ENCODE measurements around the gene COL2A1. TPM values are rescaled to one million over a fixed set of nuclear protein-coding genes. Genes with fewer than 3 reads are reported as not detected.

COL2A1 gene
- total RNA-seq, 1 donor from 2014 or later: 69.1 TPM

DNA sequence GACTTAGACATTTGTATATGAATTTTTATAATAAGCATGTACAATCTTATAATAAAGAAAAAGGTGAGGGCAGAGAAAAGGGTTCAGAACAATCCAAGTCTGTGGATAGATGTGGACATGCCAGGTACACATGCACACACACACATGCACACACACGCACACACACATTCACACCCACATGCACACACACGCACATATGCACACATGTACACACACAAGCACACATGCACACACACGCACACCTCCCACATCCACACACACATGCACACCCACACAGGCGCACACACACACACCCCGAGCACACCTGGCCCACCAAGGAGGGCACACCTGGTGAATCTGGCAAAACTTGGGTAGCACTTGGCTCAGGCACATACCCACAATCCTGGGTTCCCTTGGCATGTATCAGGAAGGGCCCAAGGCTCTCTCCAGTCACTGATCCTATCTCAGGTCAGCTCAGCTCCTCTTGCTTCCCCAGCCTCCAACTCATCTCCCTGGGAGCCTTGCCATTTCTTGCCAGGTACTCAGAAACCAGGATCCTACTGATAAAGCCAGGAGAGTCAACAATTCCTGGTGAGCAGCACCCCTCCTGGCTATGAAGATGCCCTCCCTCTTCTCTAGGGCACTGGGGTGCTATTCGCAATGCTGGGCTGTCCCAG is 59.5 kb downstream of the COL2A1 start:
- Histone ChIP-seq H3K4me2 (no peak overlapping the region), H3K79me2 (ENCODE audit: low read depth) (no peaks in the 10 kb centered on the region), H3K9ac (no peak overlapping the region), H2AFZ (replicated peaks) (no peak overlapping the region), H3K4me3 (no peak overlapping the region), H3K27ac (no peak overlapping the region), H3K9me3 (ENCODE audit: low read depth) (no peaks in the 10 kb centered on the region), H3K27me3 (peaks cover 8% of the 10 kb centered on the region), H3F3A (ENCODE audit: low read depth) (no peaks in the 10 kb centered on the region), H4K20me1 (ENCODE audit: low read depth) (no peaks in the 10 kb centered on the region), H3K36me3 (no peaks in the 10 kb centered on the region), H3K4me1 (peaks cover 9% of the 10 kb centered on the region)
- TF ChIP-seq EZH2phosphoT487 (IDR thresholded peaks at IDR 0.05) (no peak), EZH2 (IDR thresholded peaks at IDR 0.05) (no peak)
- TF ChIP-seq, protein P1, sequence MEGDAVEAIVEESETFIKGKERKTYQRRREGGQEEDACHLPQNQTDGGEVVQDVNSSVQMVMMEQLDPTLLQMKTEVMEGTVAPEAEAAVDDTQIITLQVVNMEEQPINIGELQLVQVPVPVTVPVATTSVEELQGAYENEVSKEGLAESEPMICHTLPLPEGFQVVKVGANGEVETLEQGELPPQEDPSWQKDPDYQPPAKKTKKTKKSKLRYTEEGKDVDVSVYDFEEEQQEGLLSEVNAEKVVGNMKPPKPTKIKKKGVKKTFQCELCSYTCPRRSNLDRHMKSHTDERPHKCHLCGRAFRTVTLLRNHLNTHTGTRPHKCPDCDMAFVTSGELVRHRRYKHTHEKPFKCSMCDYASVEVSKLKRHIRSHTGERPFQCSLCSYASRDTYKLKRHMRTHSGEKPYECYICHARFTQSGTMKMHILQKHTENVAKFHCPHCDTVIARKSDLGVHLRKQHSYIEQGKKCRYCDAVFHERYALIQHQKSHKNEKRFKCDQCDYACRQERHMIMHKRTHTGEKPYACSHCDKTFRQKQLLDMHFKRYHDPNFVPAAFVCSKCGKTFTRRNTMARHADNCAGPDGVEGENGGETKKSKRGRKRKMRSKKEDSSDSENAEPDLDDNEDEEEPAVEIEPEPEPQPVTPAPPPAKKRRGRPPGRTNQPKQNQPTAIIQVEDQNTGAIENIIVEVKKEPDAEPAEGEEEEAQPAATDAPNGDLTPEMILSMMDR (IDR thresholded peaks at IDR 0.05): no peak
- DNase-seq (ENCODE audit: low spot score): no peak
- Mint-ChIP-seq H3K27ac (no peak overlapping the region), H3K4me1 (peaks cover 22% of the 10 kb centered on the region), H3K9me3 (no peaks in the 10 kb centered on the region), H3K36me3 (no peaks in the 10 kb centered on the region), H3K27me3 (ENCODE audit: insufficient read depth, low read depth) (peaks cover 5% of the 10 kb centered on the region), H3K4me3 (no peak overlapping the region)

DNA sequence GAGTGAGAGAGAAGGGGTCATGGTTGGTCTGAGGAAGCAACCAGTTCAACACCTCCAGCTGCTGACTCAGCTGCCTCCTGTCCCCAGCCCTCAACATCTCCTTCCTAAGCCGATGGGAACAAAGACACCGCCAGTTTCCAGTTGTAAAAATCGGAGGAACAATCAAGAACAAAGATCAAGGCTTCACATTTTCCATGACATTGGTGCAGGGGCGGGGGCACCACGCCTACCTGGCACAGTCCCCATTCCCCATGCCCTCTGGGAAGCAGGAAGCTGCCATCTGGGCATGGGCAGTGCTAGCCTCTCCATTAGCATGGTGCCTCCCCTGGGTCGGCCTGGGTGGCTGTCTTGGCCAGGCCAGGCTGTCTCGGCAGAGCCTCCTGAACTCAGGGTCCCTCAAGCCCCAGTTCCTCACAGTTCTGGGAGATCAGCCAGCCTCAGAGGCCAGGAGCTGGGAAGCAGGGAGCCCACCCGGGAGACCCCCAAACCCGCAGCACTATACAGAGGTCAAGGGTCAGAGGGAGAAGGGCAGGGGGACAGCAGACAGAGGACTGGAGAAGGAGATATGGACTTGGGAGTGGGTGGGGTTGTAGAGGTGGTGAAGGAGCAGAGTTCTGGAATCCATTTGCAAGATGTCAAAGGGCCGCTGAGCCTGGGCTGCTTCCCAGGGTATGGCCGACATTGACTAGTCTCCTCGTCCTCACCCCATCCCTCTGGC is 60.5 kb downstream of the COL2A1 start:
- H3K4me3 Mint-ChIP-seq: peak overlapping the region; percentile 24
- Histone ChIP-seq H3K9ac (no peak overlapping the region), H2AFZ (replicated peaks) (no peak overlapping the region), H3K4me3 (no peak overlapping the region), H3K79me2 (ENCODE audit: low read depth) (no peaks in the 10 kb centered on the region), H4K20me1 (ENCODE audit: low read depth) (no peaks in the 10 kb centered on the region), H3K36me3 (no peaks in the 10 kb centered on the region), H3K4me2 (no peak overlapping the region), H3K27me3 (peaks cover 8% of the 10 kb centered on the region), H3K4me1 (peaks cover 9% of the 10 kb centered on the region), H3K27ac (no peak overlapping the region), H3F3A (ENCODE audit: low read depth) (no peaks in the 10 kb centered on the region), H3K9me3 (ENCODE audit: low read depth) (no peaks in the 10 kb centered on the region)
- peaks cover 19% of the 10 kb centered on the region for H3K4me1 Mint-ChIP-seq
- H3K27ac Mint-ChIP-seq: peak overlapping the region; percentile 43
- no peak for DNase-seq (ENCODE audit: low spot score)
- H3K36me3 Mint-ChIP-seq: no peaks in the 10 kb centered on the region
- no peaks in the 10 kb centered on the region for H3K9me3 Mint-ChIP-seq
- TF ChIP-seq EZH2phosphoT487 (IDR thresholded peaks at IDR 0.05) (no peak), EZH2 (IDR thresholded peaks at IDR 0.05) (no peak)
- TF ChIP-seq, protein P1 (IDR thresholded peaks at IDR 0.05): no peak
- peaks cover 5% of the 10 kb centered on the region for H3K27me3 Mint-ChIP-seq (ENCODE audit: insufficient read depth, low read depth)

DNA sequence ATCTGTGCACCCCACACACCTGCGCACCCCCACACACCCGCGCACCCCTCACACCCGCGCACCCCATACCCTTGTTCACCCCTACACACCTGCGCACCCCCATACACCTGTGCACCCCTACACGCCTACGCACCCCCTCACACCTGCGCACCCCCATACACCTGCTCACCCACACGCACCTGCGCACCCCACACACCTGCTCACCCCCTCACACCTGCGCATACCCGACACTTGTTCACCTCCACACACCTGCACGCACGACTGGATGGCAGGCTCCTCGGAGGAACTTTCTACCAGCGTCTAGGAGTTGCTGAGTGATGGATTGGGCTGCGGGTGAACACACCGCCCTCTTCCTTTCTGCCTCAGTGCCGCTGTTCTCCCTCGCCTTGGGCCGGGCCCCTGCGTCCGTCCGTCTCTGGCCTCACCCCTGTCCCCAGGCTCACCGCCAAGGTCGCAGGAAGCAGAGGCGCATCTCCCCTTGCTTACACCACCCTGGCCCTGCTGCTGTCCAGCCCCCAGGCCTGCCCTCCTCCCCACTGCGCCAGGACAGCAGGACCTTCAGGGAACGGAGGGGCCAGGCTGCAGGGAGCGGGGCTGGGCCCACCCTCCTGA is 61.6 kb downstream of the COL2A1 start:
- TF ChIP-seq, protein P1 (IDR thresholded peaks at IDR 0.05): no peak
- TF ChIP-seq EZH2phosphoT487 (IDR thresholded peaks at IDR 0.05) (no peak), EZH2 (IDR thresholded peaks at IDR 0.05) (no peak)
- H3K27ac Mint-ChIP-seq: no peak overlapping the region
- H3K36me3 Mint-ChIP-seq: no peaks in the 10 kb centered on the region
- Histone ChIP-seq H3K4me3 (no peak overlapping the region), H4K20me1 (ENCODE audit: low read depth) (no peaks in the 10 kb centered on the region), H3K4me1 (peaks cover 9% of the 10 kb centered on the region), H3K27ac (no peak overlapping the region), H3K79me2 (ENCODE audit: low read depth) (no peaks in the 10 kb centered on the region), H2AFZ (replicated peaks) (no peak overlapping the region), H3K4me2 (no peak overlapping the region), H3F3A (ENCODE audit: low read depth) (no peaks in the 10 kb centered on the region), H3K36me3 (no peaks in the 10 kb centered on the region), H3K27me3 (peaks cover 8% of the 10 kb centered on the region), H3K9ac (no peak overlapping the region), H3K9me3 (ENCODE audit: low read depth) (no peaks in the 10 kb centered on the region)
- peaks cover 5% of the 10 kb centered on the region for H3K27me3 Mint-ChIP-seq (ENCODE audit: insufficient read depth, low read depth)
- no peak for DNase-seq (ENCODE audit: low spot score)
- H3K4me1 Mint-ChIP-seq: peaks cover 19% of the 10 kb centered on the region
- H3K4me3 Mint-ChIP-seq: no peak overlapping the region
- H3K9me3 Mint-ChIP-seq: no peaks in the 10 kb centered on the region

All from neural progenitor cell (in vitro differentiated cells).